Keratinocyte (primary cell): ENCODE data around the gene DGLUCY. TPM values are rescaled to one million over a fixed set of nuclear protein-coding genes. Genes with fewer than 3 reads are reported as not detected.
"Not testable (repeated sequence)": the region's sequence is repeated elsewhere in the genome, so short reads cannot be mapped to it uniquely, and the experiment has no call there.

Experiments used
- DNase-seq: peaks from one replicate; pipeline ENCODE4 v3.0.0-alpha.2; 2011; ENCODE audit warnings: low read depth, missing footprints, low spot score
- FAIRE-seq: peaks from 2 replicates; lab custom pipeline; 2011; peaks lifted over from hg19 to GRCh38; lab: Jason Lieb, UNC
- H2AFZ ChIP-seq: 2 replicates; pipeline ENCODE4 v1.6.0; 2012; ENCODE audit warnings: low read length, control low read depth, inconsistent platforms; ENCODE audit not compliant: control insufficient read depth
- H3K27ac ChIP-seq: 2 replicates; pipeline ENCODE4 v1.5.1; 2011; ENCODE audit warnings: low read length; ENCODE audit not compliant: control insufficient read depth, insufficient read depth
- H3K27me3 ChIP-seq: 3 replicates; pipeline ENCODE4 v1.6.0; 2011; ENCODE audit warnings: low read length; ENCODE audit not compliant: control insufficient read depth, insufficient read depth; ENCODE audit errors: extremely low read depth
- H3K36me3 ChIP-seq, 2 experiments: 2 replicates in 1 of 2; 3 replicates in 1 of 2; pipeline ENCODE4 v1.5.1; 2011; ENCODE audit warnings: low read length in 2 of 2, mild to moderate bottlenecking in 1 of 2; ENCODE audit not compliant: control insufficient read depth in 2 of 2, insufficient read depth in 2 of 2; ENCODE audit errors: extremely low read depth in 1 of 2
- H3K4me1 ChIP-seq: 3 replicates; pipeline ENCODE4 v1.5.1; 2011; ENCODE audit warnings: low read length; ENCODE audit not compliant: control insufficient read depth, insufficient read depth; ENCODE audit errors: extremely low read depth
- H3K4me2 ChIP-seq: 3 replicates; pipeline ENCODE4 v1.6.0; 2011; ENCODE audit warnings: low read depth, low read length; ENCODE audit not compliant: control insufficient read depth, insufficient read depth; ENCODE audit errors: extremely low read depth
- H3K4me3 ChIP-seq, 3 experiments: fragments of 200-600 bp in 1 of 3; sonication (generic) in 1 of 3; 2 replicates in 2 of 3; 3 replicates in 1 of 3; pipeline ENCODE4 v1.5.1; 2011 to 2016; ENCODE audit warnings: low read length in 3 of 3, mild to moderate bottlenecking in 3 of 3, control low read depth in 2 of 3, inconsistent platforms in 1 of 3, low read depth in 1 of 3, mixed read lengths in 1 of 3, mixed run types in 1 of 3, moderate library complexity in 1 of 3; ENCODE audit not compliant: control insufficient read depth in 2 of 3, insufficient read depth in 2 of 3; ENCODE audit errors: extremely low read depth in 1 of 3
- H3K79me2 ChIP-seq: 2 replicates; pipeline ENCODE4 v1.6.0; 2012; ENCODE audit warnings: low read length; ENCODE audit not compliant: control insufficient read depth, insufficient read depth
- H3K9ac ChIP-seq: 3 replicates; pipeline ENCODE4 v1.6.0; 2011; ENCODE audit warnings: low read length; ENCODE audit not compliant: control insufficient read depth, insufficient read depth; ENCODE audit errors: extremely low read depth
- H3K9me1 ChIP-seq: 3 replicates; pipeline ENCODE4 v1.6.0; 2011; ENCODE audit warnings: low read length; ENCODE audit not compliant: control insufficient read depth, insufficient read depth; ENCODE audit errors: extremely low read depth
- H3K9me3 ChIP-seq: 2 replicates; pipeline ENCODE4 v1.5.1; 2012; ENCODE audit warnings: low read depth, low read length; ENCODE audit not compliant: control insufficient read depth
- H4K20me1 ChIP-seq: 3 replicates; pipeline ENCODE4 v1.6.0; 2011; ENCODE audit warnings: low read length; ENCODE audit not compliant: control insufficient read depth, insufficient read depth; ENCODE audit errors: extremely low read depth
- CTCF ChIP-seq, 3 experiments: IDR thresholded peaks in 1 of 3; conservative IDR thresholded peaks in 1 of 3; optimal IDR thresholded peaks in 1 of 3; 2 replicates in 2 of 3; 3 replicates in 1 of 3; pipeline versions ENCODE3 to v1.5.1; 2011; ENCODE audit warnings: low read length in 3 of 3, mild to moderate bottlenecking in 3 of 3, moderate library complexity in 2 of 3, control low read depth in 1 of 3, inconsistent platforms in 1 of 3; ENCODE audit not compliant: insufficient read depth in 2 of 3; ENCODE audit errors: extremely low read depth in 1 of 3
- EZH2 ChIP-seq: IDR thresholded peaks from one replicate; pipeline ENCODE4 v1.6.1; 2012; ENCODE audit warnings: inconsistent platforms, mild to moderate bottlenecking, low read length, moderate library complexity
- dilution Hi-C: fragments of 300-500 bp; cut with MboI; formaldehyde crosslinking; loops from one replicate; pipeline ENCODE4 v1.7.0; 2020; ENCODE audit warnings: low sequenced_read_pairs; ENCODE audit not compliant: extremely low pct_ligation_motif_present
- polyA plus RNA-seq, 5 experiments: library from polyadenylated mRNA; depleted of rRNA in 3 of 5; stranded (reverse) in 3 of 5; stranded (forward) in 1 of 5; unstranded in 1 of 5; fragments of >200 nt; gene quantifications; 1 replicate in 1 of 5; 2 replicates in 3 of 5; 3 replicates in 1 of 5; pipeline versions ENCODE4 v1.2.1 to v1.2.3, GENCODE V29; 2011 to 2012; ENCODE audit warnings: missing spikeins in 2 of 5, low read depth in 1 of 5, low replicate concordance in 1 of 5

Gene DGLUCY
- polyA plus RNA-seq, 1 donor (not counting 4 experiments of a cell fraction or from before 2014, with no cell fraction given) = 19.4 TPM

- dilution Hi-C loops = no loop called here
- H3K9me1 ChIP-seq = no peaks in the 10 kb centered on the region
- no peak overlapping the region for H3K4me2 ChIP-seq
- peaks cover 5% of the 10 kb centered on the region for H3K9me3 ChIP-seq
- peaks cover 4 to 6% of the 10 kb centered on the region in 2 experiments for H3K36me3 ChIP-seq
- no peak overlapping the region for H3K4me3 ChIP-seq
- no peaks in the 10 kb centered on the region for H3K79me2 ChIP-seq
- TF ChIP-seq EZH2 = no peak
- no peak for TF ChIP-seq CTCF (optimal IDR thresholded peaks at IDR 0.05 in 1 of 3, IDR thresholded peaks at IDR 0.05 in 1 of 3, conservative IDR thresholded peaks at IDR 0.05 in 1 of 3; ENCODE audit: extremely low read depth in 1 of 3, insufficient read depth in 2 of 3, low read length in 3 of 3)
- H3K9ac ChIP-seq = no peak overlapping the region
- H3K27ac ChIP-seq = no peak overlapping the region
- no peaks in the 10 kb centered on the region for H4K20me1 ChIP-seq
- H2AFZ ChIP-seq = no peak overlapping the region
- H3K27me3 ChIP-seq = no peaks in the 10 kb centered on the region
- FAIRE-seq (no peak), DNase-seq (no peak)
- H3K4me1 ChIP-seq = peaks cover 8% of the 10 kb centered on the region
These were observed 83.8 kb downstream of the DGLUCY start for GRCh38 chr14:91197631-91198030.

- H3K79me2 ChIP-seq, dilution Hi-C loops, H3K27ac ChIP-seq, H3K9me1 ChIP-seq, H3K4me3 ChIP-seq, H3K4me2 ChIP-seq, H3K9ac ChIP-seq, H3K27me3 ChIP-seq, DNase-seq, H3K9me3 ChIP-seq, H4K20me1 ChIP-seq, H2AFZ ChIP-seq, FAIRE-seq, H3K4me1 ChIP-seq: not testable (repeated sequence)
- peaks cover 13 to 19% of the 10 kb centered on the region in 2 experiments for H3K36me3 ChIP-seq
These were observed 86.9 kb downstream of the DGLUCY start for GRCh38 chr14:91200802-91201201.
